HepG2 (cell line): ENCODE results near the gene DCTN1. TPM values are rescaled to one million over a fixed set of nuclear protein-coding genes. Genes with fewer than 3 reads are reported as not detected.
"Not testable (repeated sequence)": the region's sequence is repeated elsewhere in the genome, so short reads cannot be mapped to it uniquely, and the experiment has no call there.

Experiments used
- ATAC-seq: fragments of 200-7000 bp; cut with Tn5 transposase; 3 replicates; pipeline ENCODE4 v1.9.1; 2020; ENCODE audit warnings: mild to moderate bottlenecking, moderate library complexity
- BruUV-seq: library from RNA; stranded (reverse); fragments of 400-500 nt; replicated peaks from 2 replicates; lab custom pipeline; 2021; lab: Mats Ljungman, UMichigan
- CTCF ChIA-PET: fragments of 300-600 bp; formaldehyde crosslinking; extraction: SDS; loops from one replicate; lab custom pipeline; 2021; ENCODE audit warnings: low total read pairs, inconsistent platforms, low intra/inter-chr PET ratio; lab: Yijun Ruan, JAX
- POLR2A ChIA-PET: fragments of 350-600 bp; sonication (Branson Sonifier 250); formaldehyde crosslinking; loops from one replicate; lab custom pipeline; 2020; ENCODE audit warnings: antibody characterized with exemption, inconsistent platforms; lab: Yijun Ruan, JAX
- DNase-seq: peaks from one replicate; pipeline ENCODE4 v3.0.0-alpha.2; 2015; ENCODE audit warnings: low spot score
- FAIRE-seq: peaks from 3 replicates; lab custom pipeline; 2011; peaks lifted over from hg19 to GRCh38; lab: Jason Lieb, UNC
- H2AFZ ChIP-seq: one replicate; pipeline ENCODE4 v1.6.1; 2011; ENCODE audit warnings: low read length, inconsistent platforms
- H3K27ac ChIP-seq: fragments of 300-600 bp; 3 replicates; pipeline ENCODE4 v1.8.0; 2011; ENCODE audit warnings: mixed run types, mild to moderate bottlenecking, mixed read lengths, low read length, inconsistent platforms; ENCODE audit not compliant: insufficient read depth; ENCODE audit errors: extremely low read length
- H3K27me3 ChIP-seq, 2 experiments: fragments of 200-600 bp in 1 of 2; 2 replicates in 1 of 2; 3 replicates in 1 of 2; pipeline versions ENCODE4 v1.6.0 to v1.8.0; 2011; ENCODE audit warnings: low read length in 2 of 2, mild to moderate bottlenecking in 2 of 2, moderate library complexity in 2 of 2, inconsistent platforms in 1 of 2; ENCODE audit not compliant: insufficient read depth in 2 of 2, control insufficient read depth in 1 of 2
- H3K36me3 ChIP-seq, 2 experiments: fragments of 200-600 bp in 1 of 2; replicated peaks in 1 of 2; 2 replicates in 1 of 2; 3 replicates in 1 of 2; pipeline versions ENCODE4 v1.5.1 to v1.8.0; 2011; ENCODE audit warnings: low read length in 2 of 2, inconsistent platforms in 1 of 2; ENCODE audit not compliant: insufficient read depth in 2 of 2, control insufficient read depth in 1 of 2
- H3K4me1 ChIP-seq: 2 replicates; pipeline ENCODE4 v1.5.1; 2012; ENCODE audit warnings: low read length, inconsistent platforms; ENCODE audit not compliant: insufficient read depth
- H3K4me2 ChIP-seq: 2 replicates; pipeline ENCODE4 v1.6.0; 2011; ENCODE audit warnings: low read depth, low read length, inconsistent platforms
- H3K4me3 ChIP-seq, 3 experiments: fragments of 200-600 bp in 1 of 3; sonication (generic), shearing (Covaris generic) in 1 of 3; replicated peaks in 1 of 3; 2 replicates each; pipeline ENCODE4 v1.5.1; 2011 to 2016; ENCODE audit warnings: low read length in 3 of 3, inconsistent platforms in 2 of 3, low read depth in 2 of 3, mild to moderate bottlenecking in 2 of 3, control low read depth in 1 of 3, mixed read lengths in 1 of 3; ENCODE audit not compliant: insufficient read depth in 1 of 3
- H3K79me2 ChIP-seq: one replicate; pipeline ENCODE4 v1.6.1; 2011; ENCODE audit warnings: low read length, inconsistent platforms; ENCODE audit not compliant: insufficient read depth
- H3K9ac ChIP-seq: 2 replicates; pipeline ENCODE4 v1.6.0; 2011; ENCODE audit warnings: mild to moderate bottlenecking, low read depth, low read length, inconsistent platforms; ENCODE audit not compliant: insufficient read depth
- H3K9me3 ChIP-seq: 2 replicates; pipeline ENCODE4 v1.5.1; 2012; ENCODE audit warnings: mild to moderate bottlenecking, low read length
- H4K20me1 ChIP-seq: 2 replicates; pipeline ENCODE4 v1.6.0; 2011; ENCODE audit warnings: inconsistent platforms, mild to moderate bottlenecking, low read length, moderate library complexity; ENCODE audit not compliant: insufficient read depth
- ATF7 ChIP-seq, 2 experiments: fragments of 450-650 bp in 1 of 2; sonication (generic) in 1 of 2; formaldehyde crosslinking in 1 of 2; IDR thresholded peaks; 2 replicates each; pipeline versions ENCODE4 v1.4.0 to v1.6.1; 2016 to 2020; ENCODE audit warnings: antibody characterized with exemption in 1 of 2, mild to moderate bottlenecking in 1 of 2, missing genetic modification reagents in 1 of 2
- WGBS: methylation state at CpG from one replicate; pipeline ENCODE4 v1.1.6; 2017; ENCODE audit warnings: low lambda C conversion rate; 5-methylcytosine and 5-hydroxymethylcytosine counted together
- in situ Hi-C: cut with HindIII; loops from 2 replicates; pipeline ENCODE4 v1.10.0; 2017; ENCODE audit warnings: low pct_unique_long_range_greater_than_20kb; ENCODE audit not compliant: extremely low pct_ligation_motif_present
- intact Hi-C: fragments of 100-400 bp; cut with micrococcal nuclease; formaldehyde crosslinking; loops from one replicate; pipeline ENCODE4 v1.10.0; 2022; ENCODE audit not compliant: unreplicated experiment
- polyA plus RNA-seq, 8 experiments: library from polyadenylated mRNA; depleted of rRNA in 3 of 8; stranded (reverse) in 7 of 8; unstranded in 1 of 8; fragments of >200 nt; fragmentation: Illumina TruSeq in 4 of 8; extraction: Trizol in 4 of 8; gene quantifications; 2 replicates each; pipeline versions ENCODE4 v1.2.1 to v1.2.3, GENCODE V29; 2011 to 2016; ENCODE audit warnings: low read depth in 4 of 8, missing spikeins in 1 of 8, mixed read lengths in 1 of 8; ENCODE audit not compliant: insufficient read depth in 1 of 8
- total RNA-seq, 5 experiments: library from RNA; depleted of rRNA; stranded (reverse); fragments of >200 nt; fragmentation: Illumina TruSeq; extraction: Trizol; gene quantifications; 2 replicates each; pipeline ENCODE4 v1.2.3, GENCODE V29; 2016; ENCODE audit warnings: low read depth in 1 of 5
- TF ChIP-seq, protein P1 (sequence below): conservative IDR thresholded peaks from 2 replicates; pipeline ENCODE4 v1.6.1; 2018; ENCODE audit warnings: missing genetic modification reagents
- TF ChIP-seq, protein P2 (sequence below): IDR thresholded peaks from 2 replicates; pipeline ENCODE4 v1.6.1; 2016; ENCODE audit warnings: low read depth, control low read depth

DCTN1 gene
- total and polyA plus RNA-seq, 2 of the 13 experiments (the other 11 are each of a cell fraction or from before 2014, with no cell fraction given) = 73.2 to 122 TPM

DNA sequence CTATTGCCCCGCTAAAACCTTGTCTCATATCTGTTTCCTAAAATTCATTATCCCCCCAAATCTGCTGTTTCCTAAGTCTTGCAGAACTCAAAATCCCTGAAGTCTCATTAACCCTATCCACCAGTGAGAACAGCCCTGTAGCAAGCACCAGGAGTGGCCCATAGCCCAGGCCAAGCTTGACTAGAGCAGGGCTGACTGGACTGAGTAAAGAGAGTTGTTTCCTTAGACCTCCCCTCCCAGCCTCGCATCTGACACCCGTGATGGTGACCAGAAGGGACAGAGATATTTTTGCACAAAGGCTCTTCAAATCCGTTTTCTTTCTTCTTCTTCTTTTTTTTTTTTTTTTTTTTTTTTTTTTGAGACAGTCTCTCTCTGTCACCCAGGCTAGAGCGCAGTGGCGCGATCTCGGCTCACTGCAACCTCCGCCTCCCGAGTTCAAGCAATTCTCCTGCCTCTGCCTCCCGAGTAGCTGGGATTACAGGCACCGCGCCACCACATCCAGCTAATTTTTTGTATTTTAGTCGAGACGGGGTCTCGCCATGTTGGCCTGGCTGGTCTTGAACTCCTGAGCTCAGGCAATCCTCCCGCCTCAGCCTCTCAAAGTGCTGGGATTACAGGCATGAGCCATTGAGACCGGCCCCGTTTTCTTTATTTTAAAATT is 40.5 kb upstream of the DCTN1 start:
- POLR2A ChIA-PET = interaction anchor here (0.7 to 2.4 kb wide), 5 partner anchors 9 to 656 kb away, joined by 4 to 16 read pairs (median 6); partner anchors contain the start of gene WBP1
- peak overlapping the region in 2 of 3 experiments; percentile 54 to 75; a peak in 3 of 6 replicates for H3K4me3 ChIP-seq
- 39% methylated on average over 19 of the region's 19 CpGs for WGBS

DNA sequence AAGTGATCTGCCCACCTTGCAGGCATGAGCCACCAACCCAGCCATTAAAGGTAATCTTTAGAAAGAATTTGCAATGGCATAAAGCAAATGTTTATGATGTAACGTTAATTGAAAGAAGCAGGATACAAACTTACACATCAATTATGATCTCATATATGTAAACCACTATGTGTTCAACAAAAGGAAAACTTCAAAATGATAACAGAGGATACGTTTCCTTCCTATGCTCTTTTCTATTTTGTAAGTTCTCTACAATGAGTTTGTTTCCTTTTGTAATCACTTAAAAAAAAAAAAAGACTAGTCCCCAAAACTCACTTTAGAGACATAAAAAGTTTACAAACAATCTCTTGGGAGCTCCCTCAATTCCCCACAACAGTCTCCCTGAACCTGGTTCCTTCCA is 39.9 kb upstream of the DCTN1 start:
- CTCF ChIA-PET = no interaction called here
- Histone ChIP-seq H3K79me2 (no peaks in the 10 kb centered on the region), H2AFZ (no peak overlapping the region), H3K36me3 (peaks cover 0 to 3% of the 10 kb centered on the region in 2 experiments; a peak in 1 of 5 replicates), H3K9ac (no peak overlapping the region), H3K9me3 (no peaks in the 10 kb centered on the region), H4K20me1 (peaks cover 3% of the 10 kb centered on the region; the same call in 1 of the 2 replicates), H3K27me3 (peaks cover 0 to 10% of the 10 kb centered on the region in 2 experiments; a peak in 2 of 5 replicates), H3K4me3 (no peak overlapping the region), H3K27ac (no peak overlapping the region), H3K4me1 (peaks cover 41% of the 10 kb centered on the region), H3K4me2 (no peak overlapping the region)
- POLR2A ChIA-PET = interaction anchor here (0.7 kb wide), 1 partner anchor 655 kb away, joined by 4 read pairs; no protein-coding TSS in a partner anchor
- in situ Hi-C loops = no loop called here
- no TSS peak for BruUV-seq
- intact Hi-C loops = no loop called here
- ATAC-seq (no peak), DNase-seq (no peak), FAIRE-seq (no peak)
- WGBS = 72% methylated on average over 2 of the region's 2 CpGs
- TF ChIP-seq, protein P1, sequence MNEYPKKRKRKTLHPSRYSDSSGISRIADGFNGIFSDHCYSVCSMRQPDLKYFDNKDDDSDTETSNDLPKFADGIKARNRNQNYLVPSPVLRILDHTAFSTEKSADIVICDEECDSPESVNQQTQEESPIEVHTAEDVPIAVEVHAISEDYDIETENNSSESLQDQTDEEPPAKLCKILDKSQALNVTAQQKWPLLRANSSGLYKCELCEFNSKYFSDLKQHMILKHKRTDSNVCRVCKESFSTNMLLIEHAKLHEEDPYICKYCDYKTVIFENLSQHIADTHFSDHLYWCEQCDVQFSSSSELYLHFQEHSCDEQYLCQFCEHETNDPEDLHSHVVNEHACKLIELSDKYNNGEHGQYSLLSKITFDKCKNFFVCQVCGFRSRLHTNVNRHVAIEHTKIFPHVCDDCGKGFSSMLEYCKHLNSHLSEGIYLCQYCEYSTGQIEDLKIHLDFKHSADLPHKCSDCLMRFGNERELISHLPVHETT = no peak
- TF ChIP-seq ATF7 (IDR thresholded peaks at IDR 0.05) (peak; percentile 6; the same call in 1 of the 2 replicates), ATF7 (CRISPR knock-in tag; IDR thresholded peaks at IDR 0.05) (no peak)
- TF ChIP-seq, protein P2, sequence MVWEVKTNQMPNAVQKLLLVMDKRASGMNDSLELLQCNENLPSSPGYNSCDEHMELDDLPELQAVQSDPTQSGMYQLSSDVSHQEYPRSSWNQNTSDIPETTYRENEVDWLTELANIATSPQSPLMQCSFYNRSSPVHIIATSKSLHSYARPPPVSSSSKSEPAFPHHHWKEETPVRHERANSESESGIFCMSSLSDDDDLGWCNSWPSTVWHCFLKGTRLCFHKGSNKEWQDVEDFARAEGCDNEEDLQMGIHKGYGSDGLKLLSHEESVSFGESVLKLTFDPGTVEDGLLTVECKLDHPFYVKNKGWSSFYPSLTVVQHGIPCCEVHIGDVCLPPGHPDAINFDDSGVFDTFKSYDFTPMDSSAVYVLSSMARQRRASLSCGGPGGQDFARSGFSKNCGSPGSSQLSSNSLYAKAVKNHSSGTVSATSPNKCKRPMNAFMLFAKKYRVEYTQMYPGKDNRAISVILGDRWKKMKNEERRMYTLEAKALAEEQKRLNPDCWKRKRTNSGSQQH (CRISPR knock-in tag) = no peak

More for the DNA sequence above, 40.5 kb upstream of the DCTN1 start:
- in situ Hi-C loops, H3K9ac ChIP-seq, ATAC-seq, H3K27ac ChIP-seq, H4K20me1 ChIP-seq, H2AFZ ChIP-seq, H3K79me2 ChIP-seq, H3K9me3 ChIP-seq, intact Hi-C loops, H3K36me3 ChIP-seq, DNase-seq, FAIRE-seq, BruUV-seq: not testable (repeated sequence)
- Histone ChIP-seq H3K4me2 (peak overlapping the region; percentile 99), H3K4me1 (peaks cover 47% of the 10 kb centered on the region), H3K27me3 (peaks cover 0 to 10% of the 10 kb centered on the region in 2 experiments; a peak in 2 of 5 replicates)
- CTCF ChIA-PET = interaction anchor here (0.9 kb wide), 1 partner anchor 20 kb away, joined by 3 read pairs; no protein-coding TSS in a partner anchor
